ENCODE measurements around the gene MFSD1.
"Not testable (repeated sequence)": the region's sequence is repeated elsewhere in the genome, so short reads cannot be mapped to it uniquely, and the experiment has no call there.

Gene MFSD1

DNA sequence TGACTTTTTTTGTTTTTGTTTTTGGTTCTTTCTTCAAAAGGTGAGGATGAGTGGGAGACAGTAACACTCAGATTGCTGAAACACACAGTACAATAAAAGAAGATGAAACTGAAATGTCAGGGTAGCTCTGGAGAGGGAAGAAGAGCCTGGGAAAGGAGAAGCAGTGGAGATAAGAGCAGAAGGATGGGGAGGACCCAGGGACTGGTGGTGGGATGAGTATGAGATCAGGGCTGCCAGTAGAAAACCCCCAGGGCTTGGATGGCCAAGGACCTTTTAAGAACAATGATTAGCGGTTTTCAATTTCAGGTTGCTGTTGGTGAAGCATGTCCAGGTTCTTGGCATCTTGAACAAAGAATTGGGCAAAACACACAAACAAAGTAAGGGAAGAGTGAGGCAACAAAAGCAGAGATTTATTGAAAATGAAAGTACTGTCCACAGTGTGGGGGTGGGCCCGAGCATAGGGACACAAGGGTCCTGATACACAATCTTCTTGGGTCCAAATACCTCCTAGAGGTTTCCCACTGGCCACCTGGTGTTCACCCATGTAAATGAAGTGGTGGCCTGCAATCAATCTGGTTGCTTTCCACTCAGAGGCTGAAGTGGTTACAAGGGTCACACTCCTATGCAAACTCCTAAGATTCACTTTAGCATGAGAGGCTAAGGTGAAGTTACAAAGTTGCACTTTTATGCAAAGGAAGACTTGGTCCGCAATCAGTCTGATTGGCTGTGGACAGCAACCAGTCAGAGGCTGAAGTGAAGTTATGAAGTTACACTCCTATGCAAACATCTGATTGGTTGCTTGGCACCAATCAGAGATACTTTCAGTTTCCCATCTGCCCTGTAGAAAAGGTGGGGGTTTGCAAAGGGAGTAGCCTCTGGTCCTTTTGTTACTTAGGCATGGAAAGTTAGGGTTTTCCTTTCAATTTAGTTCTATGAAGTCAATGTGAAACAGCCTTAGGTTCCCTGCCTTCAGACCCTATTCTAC lies 26.1 kb upstream of the MFSD1 start:
- no peak for DNase-seq (ENCODE audit: extremely low read depth in 1 of 2, low read depth in 1 of 2)

DNA sequence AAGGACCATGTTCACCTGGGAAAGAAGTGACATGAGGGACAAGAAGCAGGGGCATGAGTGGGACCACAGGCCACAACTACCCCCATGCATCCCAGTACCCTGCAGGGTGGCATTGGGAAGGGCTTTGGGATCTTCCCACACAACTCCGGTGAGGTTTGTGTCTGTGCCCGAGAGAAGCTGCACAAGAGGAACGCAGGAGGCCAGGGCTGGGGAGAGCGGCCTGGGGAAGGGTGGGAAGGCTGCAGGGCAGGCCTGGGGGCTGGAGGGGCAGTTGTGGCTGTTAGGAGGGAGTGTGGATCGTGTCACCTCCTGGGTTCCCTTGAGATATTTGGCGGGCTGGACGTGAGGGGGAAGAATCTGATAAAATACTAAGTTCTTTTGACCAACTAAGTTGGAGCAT lies 25.3 kb upstream of the MFSD1 start:
- no peak for DNase-seq (ENCODE audit: extremely low read depth in 1 of 2, low read depth in 1 of 2)

DNA sequence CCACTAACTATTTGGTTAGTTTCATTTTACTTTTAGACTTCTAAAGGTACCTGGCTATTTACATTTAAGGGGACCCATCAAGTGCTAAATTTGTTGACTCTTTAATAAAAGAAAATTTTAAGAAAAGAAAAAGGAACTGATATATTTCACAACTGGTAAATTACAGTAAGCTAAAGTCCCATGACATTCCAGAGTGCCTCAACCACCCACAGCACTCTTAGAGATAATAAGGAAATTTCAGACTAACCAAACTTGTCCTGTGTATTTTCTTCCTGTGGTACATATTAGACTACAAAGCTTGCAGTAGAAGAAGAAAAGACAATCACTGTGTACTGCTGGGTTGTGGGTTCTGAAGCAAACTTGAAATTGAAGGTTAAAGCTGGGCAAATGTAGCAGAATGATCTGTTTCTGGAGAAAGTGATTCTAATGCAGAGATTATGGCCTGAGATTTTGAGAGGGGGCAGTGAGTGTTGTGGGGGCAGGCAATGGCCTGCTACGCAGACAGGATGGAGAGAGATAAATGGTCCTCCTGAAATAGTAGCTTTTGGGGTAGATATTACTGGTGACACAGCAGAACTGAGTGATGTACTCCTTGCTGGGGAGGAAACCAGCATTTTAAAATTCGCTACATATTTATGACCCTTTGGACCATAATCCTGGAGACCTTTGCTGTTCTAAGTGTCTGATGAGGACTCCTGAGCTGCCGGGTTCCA lies 24.5 kb upstream of the MFSD1 start:
- no peak for DNase-seq (ENCODE audit: extremely low read depth in 1 of 2, low read depth in 1 of 2)

DNA sequence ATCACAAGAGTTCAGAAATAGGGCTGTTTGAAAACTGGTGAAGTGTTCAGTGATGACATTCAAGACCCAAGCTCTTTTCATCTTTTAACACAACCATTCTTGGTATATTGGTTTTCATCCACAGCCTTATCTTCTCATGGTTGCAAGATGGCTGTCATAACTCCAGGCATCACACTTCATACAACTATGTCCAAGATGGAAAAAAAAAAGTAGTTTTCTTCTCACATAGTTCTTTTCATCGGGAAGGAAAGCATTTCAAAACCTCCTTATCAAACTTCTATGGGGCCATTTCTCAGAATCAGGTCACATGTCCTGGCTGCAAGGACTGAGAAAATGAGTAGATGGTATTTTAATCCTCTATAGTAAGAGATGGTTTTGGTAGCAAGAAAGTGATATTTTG lies 21.1 kb upstream of the MFSD1 start:
- no peak for DNase-seq (ENCODE audit: extremely low read depth in 1 of 2, low read depth in 1 of 2)

DNA sequence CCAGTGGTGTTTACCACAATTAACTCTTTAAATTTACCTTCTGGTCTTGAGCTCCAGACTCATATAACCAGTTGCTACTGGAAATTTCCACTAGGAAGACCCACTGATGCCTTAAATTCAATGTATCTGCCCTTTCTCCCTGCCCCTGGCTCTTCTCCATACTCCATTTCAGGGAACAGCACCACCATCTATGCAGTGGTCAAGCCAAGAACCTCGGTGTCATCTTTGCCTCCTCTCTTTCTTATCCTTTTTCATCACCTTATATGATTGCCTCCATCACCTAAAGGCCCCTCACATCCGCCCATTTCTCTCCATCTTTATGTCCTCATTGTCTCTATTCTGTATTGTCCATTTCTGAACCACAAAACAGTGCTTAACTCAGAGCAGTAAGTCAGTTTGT lies 20.7 kb upstream of the MFSD1 start:
- no peak for DNase-seq (ENCODE audit: extremely low read depth in 1 of 2, low read depth in 1 of 2)

DNA sequence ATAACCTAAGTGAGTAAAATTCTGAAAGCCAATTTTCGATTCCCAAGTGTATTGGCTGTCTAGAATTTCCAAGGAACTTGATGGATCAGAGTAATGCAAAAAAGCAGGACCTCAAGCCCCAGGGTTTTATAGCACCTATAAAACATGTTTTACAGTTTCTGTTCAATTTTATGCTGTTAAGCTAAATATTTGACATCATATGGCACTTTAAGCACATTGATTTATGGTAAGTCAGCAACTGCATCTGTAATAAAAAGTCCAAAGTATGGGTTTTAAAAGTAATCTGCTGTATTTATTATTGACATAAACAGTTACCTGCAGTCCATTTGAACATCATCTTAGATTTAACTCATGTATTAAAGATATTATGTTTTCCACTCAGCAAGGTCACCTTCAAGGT lies 20.0 kb upstream of the MFSD1 start:
- no peak for DNase-seq (ENCODE audit: extremely low read depth in 1 of 2, low read depth in 1 of 2)

DNA sequence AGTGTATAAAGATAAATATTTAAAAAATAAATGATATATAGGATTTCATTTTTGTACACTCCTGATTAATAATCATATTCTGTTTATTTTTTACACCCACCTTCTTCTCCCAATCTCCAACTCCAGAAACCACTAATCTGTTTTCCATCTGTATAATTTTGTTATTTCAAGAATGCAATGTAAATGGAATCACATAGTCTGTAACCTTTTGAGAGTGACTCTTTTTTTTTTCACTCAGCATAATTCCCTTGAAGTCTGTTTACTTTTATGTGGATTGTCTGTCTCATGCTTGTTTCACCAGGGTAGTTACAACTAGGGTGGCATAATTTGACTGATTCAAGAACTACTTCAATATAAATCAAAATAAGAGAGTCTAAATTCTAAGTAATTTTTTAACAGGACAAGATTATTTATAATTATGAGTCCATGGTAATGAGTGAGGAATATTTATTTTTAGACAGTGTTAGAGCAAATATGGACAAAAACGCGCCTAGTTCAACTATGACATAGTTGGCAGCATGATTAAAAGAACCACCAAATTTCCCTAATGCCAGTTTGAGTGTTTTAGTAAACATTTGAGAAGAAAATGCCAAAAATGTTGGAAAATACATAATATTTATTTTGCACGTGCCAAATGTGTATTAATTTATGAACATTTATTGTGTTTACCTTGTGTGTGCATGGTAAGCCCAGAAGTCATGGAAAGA lies 19.4 kb upstream of the MFSD1 start:
- DNase-seq (ENCODE audit: extremely low read depth in 1 of 2, low read depth in 1 of 2): no peak

DNA sequence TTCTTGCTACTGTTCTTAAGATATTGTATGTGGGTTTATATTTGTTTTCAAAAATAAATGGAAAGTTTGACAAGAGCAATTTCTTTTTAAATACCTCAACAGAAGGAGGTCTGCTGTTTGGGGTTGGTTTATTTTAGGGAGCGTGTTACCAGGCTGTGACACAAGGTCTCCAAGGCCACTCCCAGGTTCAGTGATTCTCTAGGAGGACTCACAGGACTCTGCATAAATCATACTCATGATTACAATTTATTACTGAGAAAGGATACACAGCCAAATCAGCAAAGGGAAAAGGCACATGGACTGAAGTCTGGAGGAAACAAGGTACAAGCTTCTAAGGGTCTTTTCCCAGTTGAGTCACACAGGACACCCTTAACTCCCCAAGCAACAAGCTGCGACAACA lies 18.8 kb upstream of the MFSD1 start:
- DNase-seq (ENCODE audit: extremely low read depth in 1 of 2, low read depth in 1 of 2): no peak

DNA sequence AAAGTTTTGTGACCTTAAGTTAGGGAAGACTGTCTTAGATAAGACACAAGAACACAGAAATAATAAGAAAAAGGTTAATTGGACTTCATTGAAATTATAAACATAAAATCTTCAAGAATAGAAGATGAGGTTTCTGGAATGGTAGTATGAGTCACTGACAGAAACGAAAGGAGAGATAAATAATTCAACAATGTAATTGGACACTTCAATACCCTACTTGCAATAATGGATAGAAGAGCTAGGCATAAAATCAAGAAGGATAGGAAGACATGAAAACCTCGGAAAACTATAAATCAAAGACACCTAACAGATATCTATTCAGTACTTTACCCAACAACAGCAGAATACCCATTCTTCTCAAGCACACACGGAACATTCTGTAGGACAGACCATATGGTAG lies 15.9 kb upstream of the MFSD1 start:
- no peak for DNase-seq (ENCODE audit: extremely low read depth in 1 of 2, low read depth in 1 of 2)

DNA sequence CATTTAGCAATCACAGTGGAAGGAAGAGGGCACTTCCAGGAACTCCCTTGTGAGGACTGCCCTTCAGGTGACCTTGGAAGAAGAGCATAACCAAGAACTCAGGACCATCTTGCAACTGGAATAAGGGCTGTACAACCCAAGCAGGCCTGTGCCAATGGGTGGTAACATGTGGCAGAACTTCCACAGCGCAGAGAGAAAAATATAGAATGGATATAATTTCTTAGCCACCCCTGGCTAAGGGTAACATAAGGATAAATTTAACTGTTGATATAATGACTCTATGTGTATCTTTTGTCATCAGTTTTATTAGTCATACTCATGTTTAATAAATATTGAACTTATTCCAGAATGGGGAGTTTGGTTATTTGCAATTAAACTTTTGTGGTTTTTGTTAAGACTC lies 13.4 kb upstream of the MFSD1 start:
- DNase-seq (ENCODE audit: extremely low read depth in 1 of 2, low read depth in 1 of 2): no peak

DNA sequence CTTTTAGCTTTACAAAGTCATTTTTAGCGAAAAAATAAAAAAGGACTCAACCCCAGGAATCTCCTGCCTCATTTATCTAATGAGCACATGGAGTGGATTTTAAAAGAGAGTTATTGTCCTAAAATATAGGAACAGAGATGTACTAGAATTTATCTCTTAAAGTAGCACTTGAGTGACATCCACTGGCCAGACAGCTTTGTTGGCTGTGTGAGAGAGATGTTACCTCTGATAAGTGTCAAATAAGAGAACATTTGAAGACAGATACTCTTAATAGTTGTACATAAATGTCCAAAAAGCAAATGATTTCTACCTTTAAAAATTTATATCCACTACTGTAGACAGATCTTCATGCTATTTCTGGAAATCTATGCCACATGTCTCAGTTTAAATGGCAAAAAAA lies 12.3 kb upstream of the MFSD1 start:
- DNase-seq (ENCODE audit: extremely low read depth in 1 of 2, low read depth in 1 of 2): no peak

DNA sequence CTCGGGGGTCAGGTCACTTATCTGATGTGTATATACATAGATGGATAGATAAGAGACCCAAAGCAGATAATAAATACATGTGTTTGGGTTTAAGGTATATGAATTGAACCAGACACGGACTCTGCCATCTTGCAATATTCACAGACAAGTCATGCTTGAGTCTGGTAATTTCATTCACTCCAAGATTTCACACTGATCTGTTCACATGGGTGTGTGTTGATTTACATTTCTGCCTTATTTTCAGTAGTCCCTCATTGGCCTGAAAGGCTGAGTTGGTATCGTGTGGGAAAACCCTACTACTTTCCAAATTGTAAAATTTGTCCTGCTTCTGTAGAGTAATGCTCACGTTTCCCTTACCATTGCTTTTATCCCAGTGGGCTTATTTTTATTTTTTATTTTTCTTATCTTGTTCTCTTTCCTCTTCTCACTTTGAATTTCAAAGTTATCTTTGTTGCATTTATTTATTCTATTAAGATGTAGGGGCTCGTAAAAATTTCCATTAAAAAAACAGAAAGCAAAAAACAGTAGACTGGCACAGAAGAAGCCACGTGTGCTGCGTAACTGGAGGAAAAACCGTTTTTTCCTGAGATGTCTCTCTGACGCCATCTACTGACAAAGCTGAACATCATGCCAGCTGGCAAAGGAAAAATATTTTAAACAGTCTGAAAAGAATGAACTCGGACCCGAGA lies 10.8 kb upstream of the MFSD1 start:
- DNase-seq (ENCODE audit: extremely low read depth in 1 of 2, low read depth in 1 of 2): peak in 1 of 2 donors; percentile 15

DNA sequence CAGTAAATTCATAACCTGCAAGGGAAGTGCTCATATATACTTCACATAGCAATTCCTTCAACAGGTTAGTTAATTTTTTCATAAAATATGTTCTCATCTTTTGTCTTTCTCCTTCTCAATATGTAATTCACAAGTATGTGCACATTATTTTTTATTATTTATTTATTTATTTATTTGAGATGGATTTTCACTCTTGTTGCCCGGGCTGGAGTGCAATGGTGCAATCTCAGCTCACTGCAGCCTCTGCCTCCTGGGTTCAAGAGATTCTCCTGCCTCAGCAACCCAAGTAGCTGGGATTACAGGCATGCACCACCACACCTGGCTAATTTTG lies 10.3 kb upstream of the MFSD1 start:
- DNase-seq (ENCODE audit: extremely low read depth in 1 of 2, low read depth in 1 of 2): not testable (repeated sequence)

DNA sequence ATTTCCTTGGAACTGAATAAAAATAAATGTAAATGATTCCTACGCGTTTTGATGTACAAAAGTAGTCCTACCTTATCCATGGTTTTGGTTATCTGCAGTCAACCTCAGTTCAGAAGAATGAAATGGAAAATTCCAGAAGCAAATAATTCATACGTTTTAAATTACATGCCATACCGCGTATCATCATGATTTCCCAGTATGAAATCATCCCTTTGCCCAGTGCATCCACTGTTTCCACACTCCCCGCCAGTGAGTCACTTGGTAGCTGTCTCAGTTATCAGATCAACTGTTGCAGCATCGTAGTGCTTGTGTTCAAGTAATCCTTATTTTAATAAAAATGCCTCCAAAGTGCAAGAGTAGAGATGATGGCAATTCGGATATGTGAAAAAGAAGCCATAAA lies 9.1 kb upstream of the MFSD1 start:
- DNase-seq (ENCODE audit: extremely low read depth in 1 of 2, low read depth in 1 of 2): no peak

DNA sequence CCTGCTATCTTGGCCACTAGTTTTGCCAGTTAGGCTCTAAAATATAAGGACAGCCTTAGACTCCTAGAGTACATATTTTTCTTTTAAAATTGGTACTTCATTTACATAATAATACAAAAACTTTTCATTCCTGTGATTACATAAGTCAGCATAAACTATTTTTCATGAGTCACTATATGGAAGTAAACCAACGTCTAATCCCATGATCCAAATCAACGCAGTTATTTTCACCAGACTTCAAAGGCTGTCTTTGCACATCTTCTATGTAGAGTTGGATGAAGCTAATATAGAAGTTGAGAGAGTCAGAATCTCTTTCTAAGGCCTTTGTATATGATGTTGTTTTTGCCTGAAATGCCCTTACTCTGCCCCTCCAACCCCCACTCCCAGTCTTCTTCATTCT lies 7.6 kb upstream of the MFSD1 start:
- no peak for DNase-seq (ENCODE audit: extremely low read depth in 1 of 2, low read depth in 1 of 2)

DNA sequence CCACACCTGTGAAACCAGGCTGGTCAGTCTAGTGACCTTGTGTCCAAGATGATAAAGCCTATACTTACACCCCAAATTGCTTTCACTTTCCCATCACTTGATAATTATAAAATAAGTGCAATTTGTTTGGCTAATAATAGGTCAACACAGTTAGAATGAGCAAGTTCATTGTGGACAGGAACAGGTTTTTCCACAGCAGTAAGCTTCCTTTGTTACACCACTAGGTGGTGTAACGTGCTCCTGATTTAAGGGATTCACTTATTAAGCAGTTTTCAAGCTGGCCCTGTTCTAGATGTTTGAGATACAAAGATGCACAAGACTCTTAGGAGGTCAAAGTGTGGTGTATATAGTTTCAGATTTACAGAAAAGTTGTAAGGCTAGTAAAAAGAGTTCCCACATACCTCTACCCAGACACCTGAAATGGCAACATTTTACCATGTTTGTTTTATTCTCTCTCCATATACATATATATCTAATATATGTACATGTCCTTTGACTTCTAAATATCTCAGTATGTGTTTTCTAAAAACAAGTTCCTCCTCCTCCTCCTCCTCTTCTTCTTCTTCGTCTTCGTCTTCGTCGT lies 6.8 kb upstream of the MFSD1 start:
- DNase-seq (ENCODE audit: extremely low read depth in 1 of 2, low read depth in 1 of 2): no peak

DNA sequence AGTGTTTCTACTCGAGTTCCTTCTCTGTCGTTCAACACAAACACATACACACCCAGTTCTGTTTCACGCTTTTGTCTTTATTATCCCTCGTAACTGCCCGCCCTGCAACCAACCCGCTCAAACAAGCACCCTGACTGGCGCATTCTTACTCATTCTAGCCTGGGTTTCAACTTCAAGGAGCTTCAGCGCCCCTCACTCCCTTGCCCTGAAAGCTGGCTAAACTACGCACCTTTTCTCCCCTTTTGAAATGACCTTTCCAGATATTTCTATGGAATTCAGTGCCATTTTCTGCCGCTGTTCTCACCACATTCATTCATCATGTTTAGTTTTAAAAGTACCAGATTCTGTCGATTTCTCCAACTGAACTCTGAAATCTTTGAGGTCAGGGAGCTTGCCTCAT lies 653 bp upstream of the MFSD1 start:
- no peak for DNase-seq (ENCODE audit: extremely low read depth in 1 of 2, low read depth in 1 of 2)

DNA sequence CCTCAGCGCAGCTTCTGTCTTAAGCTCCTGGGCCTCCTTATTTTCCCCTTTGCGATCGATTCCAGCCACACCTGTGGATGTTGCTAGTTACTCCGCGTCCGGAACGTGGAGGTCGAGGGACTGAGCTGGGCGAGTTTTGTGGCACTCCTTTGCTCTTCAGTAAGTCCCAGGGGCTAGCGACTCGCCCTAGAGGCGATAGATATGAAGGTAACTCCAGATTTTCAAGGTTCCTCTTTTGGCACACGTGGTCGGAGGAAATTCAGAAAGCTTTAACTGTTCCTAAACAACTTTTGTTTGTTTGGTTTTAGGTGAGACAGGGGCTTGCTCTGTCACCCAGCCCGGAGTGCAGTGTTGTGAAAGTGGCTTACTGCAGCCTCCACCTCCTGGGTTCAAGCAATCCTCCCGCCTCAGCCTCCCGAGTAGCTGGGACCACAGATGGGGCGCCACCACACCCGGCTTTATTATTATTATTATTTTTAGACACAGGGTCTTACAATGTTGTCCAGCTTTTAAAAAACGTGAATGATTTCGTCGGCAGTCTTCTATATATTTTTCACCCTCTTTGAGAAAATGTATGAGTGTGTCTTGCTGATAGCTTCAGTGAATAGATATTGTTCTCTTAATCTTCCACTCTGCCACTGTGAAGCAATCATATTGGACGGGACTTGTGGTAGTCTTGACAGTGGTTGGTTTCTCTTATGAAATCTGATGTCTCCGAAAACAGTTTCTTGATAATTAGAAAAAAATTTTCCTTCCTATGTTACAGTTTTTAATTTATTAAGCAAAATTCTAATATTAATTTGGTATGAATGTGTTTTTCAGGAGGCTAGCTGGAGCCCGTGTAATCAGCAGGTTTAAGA lies 785 bp downstream of the MFSD1 start:
- DNase-seq (ENCODE audit: extremely low read depth in 1 of 2, low read depth in 1 of 2): no peak

DNA sequence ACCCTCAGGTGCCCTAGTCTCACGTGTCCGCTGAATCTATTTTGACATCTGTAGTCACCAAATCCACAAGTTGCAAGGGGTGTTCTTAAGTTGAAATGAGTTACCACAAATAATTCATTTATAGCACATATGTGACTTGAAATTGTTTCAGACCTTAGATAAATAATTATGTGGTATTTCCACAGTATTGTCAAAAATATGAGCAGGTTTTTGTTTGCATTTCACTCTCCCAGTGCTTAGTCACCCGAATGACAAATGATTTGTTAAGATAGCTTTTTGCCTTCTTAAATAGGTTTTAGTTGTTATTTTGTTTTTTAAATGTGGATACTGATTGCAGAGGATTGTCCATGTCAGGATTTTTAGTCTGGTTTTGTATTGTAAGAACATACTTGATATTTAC lies 2.6 kb downstream of the MFSD1 start:
- DNase-seq (ENCODE audit: extremely low read depth in 1 of 2, low read depth in 1 of 2): no peak

DNA sequence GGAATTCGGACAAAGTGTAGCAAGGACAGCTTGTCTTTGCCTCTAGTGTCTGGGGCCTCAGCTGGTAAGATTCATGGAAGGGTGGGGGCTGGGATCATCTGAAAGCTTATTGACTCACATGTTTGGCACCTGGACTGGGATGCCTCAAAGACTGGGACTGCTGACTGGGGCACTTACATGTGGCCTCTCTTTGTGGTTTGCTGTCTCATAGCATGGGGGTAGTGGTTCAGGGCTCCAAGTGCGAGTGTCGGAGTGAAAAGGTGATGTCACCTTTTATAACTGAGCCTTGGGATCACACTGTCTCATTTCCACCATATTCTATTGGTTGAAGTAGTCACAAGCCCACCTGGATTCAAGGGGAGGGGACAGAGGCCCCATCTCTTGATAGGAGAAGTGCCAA lies 6.8 kb downstream of the MFSD1 start:
- no peak for DNase-seq (ENCODE audit: extremely low read depth in 1 of 2, low read depth in 1 of 2)
